Fibroblast of lung (primary cell): Measurements from ENCODE around the gene PFKP. TPM values are rescaled to one million over a fixed set of nuclear protein-coding genes. Genes with fewer than 3 reads are reported as not detected.
A peak's percentile ranks its signal among the peaks of the same experiment; 100 is the strongest.

Source experiments
- DNase-seq, 2 donors: peaks; one replicate each; pipeline versions ENCODE4 v3.0.0 to v3.0.0-alpha.2; 2010; ENCODE audit warnings: low read depth in 2 of 2
- H2AFZ ChIP-seq: 2 replicates; pipeline ENCODE4 v1.5.1; 2012; ENCODE audit warnings: low read length, control low read depth, inconsistent platforms
- H3K27ac ChIP-seq: 2 replicates; pipeline ENCODE4 v1.5.1; 2011; ENCODE audit warnings: low read length, control low read depth; ENCODE audit not compliant: insufficient read depth
- H3K27me3 ChIP-seq: 2 replicates; pipeline ENCODE4 v1.5.1; 2011; ENCODE audit warnings: mild to moderate bottlenecking, low read length; ENCODE audit not compliant: control insufficient read depth, insufficient read depth
- H3K36me3 ChIP-seq: 2 replicates; pipeline ENCODE4 v1.5.1; 2011; ENCODE audit warnings: low read length; ENCODE audit not compliant: control insufficient read depth, insufficient read depth
- H3K4me1 ChIP-seq: 2 replicates; pipeline ENCODE4 v1.5.1; 2011; ENCODE audit warnings: low read length; ENCODE audit not compliant: control insufficient read depth, insufficient read depth; ENCODE audit errors: extremely low read depth
- H3K4me2 ChIP-seq: 2 replicates; pipeline ENCODE4 v1.5.1; 2011; ENCODE audit warnings: low read length, control low read depth; ENCODE audit not compliant: insufficient read depth; ENCODE audit errors: extremely low read depth
- H3K4me3 ChIP-seq, 4 experiments: fragments of 200-600 bp in 1 of 4; sonication (generic) in 1 of 4; replicated peaks in 1 of 4; 2 replicates each; pipeline ENCODE4 v1.5.1; 2011 to 2016; ENCODE audit warnings: low read length in 4 of 4, low read depth in 3 of 4, mild to moderate bottlenecking in 3 of 4, control low read depth in 2 of 4, inconsistent platforms in 1 of 4, mixed read lengths in 1 of 4; ENCODE audit not compliant: insufficient read depth in 1 of 4; ENCODE audit errors: control extremely low read depth in 1 of 4
- H3K79me2 ChIP-seq: 2 replicates; pipeline ENCODE4 v1.5.1; 2012; ENCODE audit warnings: mild to moderate bottlenecking, low read length, inconsistent platforms; ENCODE audit not compliant: control insufficient read depth, insufficient read depth
- H3K9ac ChIP-seq: 2 replicates; pipeline ENCODE4 v1.5.1; 2011; ENCODE audit warnings: mild to moderate bottlenecking, low read length, control low read depth; ENCODE audit not compliant: insufficient read depth
- H3K9me3 ChIP-seq: 2 replicates; pipeline ENCODE4 v1.5.1; 2012; ENCODE audit warnings: low read depth, low read length; ENCODE audit not compliant: control insufficient read depth, insufficient read depth
- H4K20me1 ChIP-seq: 2 replicates; pipeline ENCODE4 v1.5.1; 2011; ENCODE audit warnings: low read length; ENCODE audit not compliant: control insufficient read depth, insufficient read depth; ENCODE audit errors: extremely low read depth
- CTCF ChIP-seq, 2 donors: IDR thresholded peaks in 1 of 2; conservative IDR thresholded peaks in 1 of 2; 1 replicate in 1 of 2; 2 replicates in 1 of 2; pipeline ENCODE4 v1.5.1; 2011 to 2012; ENCODE audit warnings: low read length in 2 of 2, control low read depth in 1 of 2, inconsistent platforms in 1 of 2, low read depth in 1 of 2, mild to moderate bottlenecking in 1 of 2
- EZH2 ChIP-seq: IDR thresholded peaks from 2 replicates; pipeline ENCODE4 v1.5.1; 2012; ENCODE audit warnings: low read length, control low read depth, mild to moderate bottlenecking; ENCODE audit errors: missing control alignments
- polyA plus RNA-seq, 2 donors: library from polyadenylated mRNA; depleted of rRNA in 1 of 2; stranded (reverse) in 1 of 2; unstranded in 1 of 2; fragments of >200 nt; gene quantifications; 2 replicates each; pipeline ENCODE4 v1.2.1, GENCODE V29; 2011 to 2012; ENCODE audit warnings: missing spikeins in 1 of 2
- total RNA-seq: library from RNA; depleted of rRNA; stranded (reverse); fragments of >200 nt; gene quantifications from 2 replicates; pipeline ENCODE4 v1.2.1, GENCODE V29; 2014

PFKP gene
- total and polyA plus RNA-seq, 2 donors (not counting 1 experiment from before 2014, with no cell fraction given) = 74.3 to 90.3 TPM

GRCh38 chr10:3139216-3139910, 72.0 kb downstream of the PFKP start:
- Histone ChIP-seq H3K27ac (no peak overlapping the region), H3K4me2 (no peak overlapping the region), H3K27me3 (no peaks in the 10 kb centered on the region), H2AFZ (no peak overlapping the region), H3K9ac (no peak overlapping the region), H3K36me3 (peaks cover 59% of the 10 kb centered on the region), H4K20me1 (no peaks in the 10 kb centered on the region), H3K9me3 (no peaks in the 10 kb centered on the region), H3K79me2 (no peaks in the 10 kb centered on the region), H3K4me1 (no peaks in the 10 kb centered on the region), H3K4me3 (no peak overlapping the region)
- TF ChIP-seq CTCF (conservative IDR thresholded peaks at IDR 0.05 in 1 of 2, IDR thresholded peaks at IDR 0.05 in 1 of 2; ENCODE audit: low read depth in 1 of 2, low read length in 2 of 2) (no peak), EZH2 (no peak)
- DNase-seq = no peak

GRCh38 chr10:3140280-3140679, 72.9 kb downstream of the PFKP start:
- no peak overlapping the region for H3K4me2 ChIP-seq
- H3K79me2 ChIP-seq = no peaks in the 10 kb centered on the region
- H3K9ac ChIP-seq = no peak overlapping the region
- H3K4me3 ChIP-seq = no peak overlapping the region
- no peaks in the 10 kb centered on the region for H3K4me1 ChIP-seq
- TF ChIP-seq CTCF (conservative IDR thresholded peaks at IDR 0.05 in 1 of 2, IDR thresholded peaks at IDR 0.05 in 1 of 2; ENCODE audit: low read depth in 1 of 2, low read length in 2 of 2) (no peak), EZH2 (no peak)
- no peaks in the 10 kb centered on the region for H4K20me1 ChIP-seq
- no peak overlapping the region for H2AFZ ChIP-seq
- H3K27me3 ChIP-seq = no peaks in the 10 kb centered on the region
- no peak for DNase-seq
- H3K36me3 ChIP-seq = peaks cover 59% of the 10 kb centered on the region
- H3K9me3 ChIP-seq = no peaks in the 10 kb centered on the region
- H3K27ac ChIP-seq = no peak overlapping the region

- Histone ChIP-seq H3K4me1 (no peaks in the 10 kb centered on the region), H3K36me3 (peaks cover 54% of the 10 kb centered on the region), H3K9ac (no peak overlapping the region), H3K27me3 (no peaks in the 10 kb centered on the region), H3K4me3 (no peak overlapping the region), H3K27ac (no peak overlapping the region), H3K4me2 (no peak overlapping the region), H3K79me2 (no peaks in the 10 kb centered on the region), H4K20me1 (no peaks in the 10 kb centered on the region), H2AFZ (no peak overlapping the region), H3K9me3 (no peaks in the 10 kb centered on the region)
- TF ChIP-seq CTCF (conservative IDR thresholded peaks at IDR 0.05 in 1 of 2, IDR thresholded peaks at IDR 0.05 in 1 of 2; ENCODE audit: low read depth in 1 of 2, low read length in 2 of 2) (no peak), EZH2 (no peak)
- peak in 1 of 2 donors; percentile 59 for DNase-seq
Observed at GRCh38 chr10:3141351-3142005, 74.1 kb downstream of the PFKP start.
